AG09319 (cell line): Measurements from ENCODE around the gene RUNX1.

ENCODE experiments used
- DNase-seq: peaks from one replicate; pipeline ENCODE4 v3.0.0-alpha.2; 2010; ENCODE audit warnings: low read depth; ENCODE audit errors: extremely low read depth
- CTCF ChIP-seq: IDR thresholded peaks from 2 replicates; pipeline ENCODE4 v1.5.1; 2011; ENCODE audit warnings: low read depth, mild to moderate bottlenecking, inconsistent platforms, low read length, moderate library complexity

RUNX1 gene

GRCh38 chr21:34911360-34911759 lies 137.7 kb downstream of the RUNX1 start:
- no peak for TF ChIP-seq CTCF
- DNase-seq = no peak

GRCh38 chr21:34910396-34910795 lies 138.7 kb downstream of the RUNX1 start:
- DNase-seq = no peak
- TF ChIP-seq CTCF = no peak

GRCh38 chr21:34909492-34910292 lies 139.4 kb downstream of the RUNX1 start:
- no peak for DNase-seq

GRCh38 chr21:34908419-34909055 lies 140.6 kb downstream of the RUNX1 start:
- TF ChIP-seq CTCF = no peak
- DNase-seq = no peak

More at GRCh38 chr21:34909492-34910292, 139.4 kb downstream of the RUNX1 start:
- no peak for TF ChIP-seq CTCF

GRCh38 chr21:34907461-34908418 lies 141.4 kb downstream of the RUNX1 start:
- DNase-seq = no peak
- no peak for TF ChIP-seq CTCF

- TF ChIP-seq CTCF = no peak
- no peak for DNase-seq
Observed at GRCh38 chr21:34906401-34906800, 142.7 kb downstream of the RUNX1 start.
